D721Med (cell line): ENCODE measurements around the gene SLAMF8.

Experiments
- DNase-seq: peaks from one replicate; pipeline ENCODE4 v3.0.0; 2011; ENCODE audit warnings: low spot score; ENCODE audit not compliant: insufficient read length
- FAIRE-seq: peaks from 2 replicates; lab custom pipeline; 2011; peaks lifted over from hg19 to GRCh38; lab: Jason Lieb, UNC
- CTCF ChIP-seq: IDR thresholded peaks from 2 replicates; pipeline ENCODE4 v1.5.1; 2012; ENCODE audit warnings: mild to moderate bottlenecking, control low read depth; ENCODE audit not compliant: insufficient read depth; ENCODE audit errors: missing control alignments

SLAMF8 gene

DNA sequence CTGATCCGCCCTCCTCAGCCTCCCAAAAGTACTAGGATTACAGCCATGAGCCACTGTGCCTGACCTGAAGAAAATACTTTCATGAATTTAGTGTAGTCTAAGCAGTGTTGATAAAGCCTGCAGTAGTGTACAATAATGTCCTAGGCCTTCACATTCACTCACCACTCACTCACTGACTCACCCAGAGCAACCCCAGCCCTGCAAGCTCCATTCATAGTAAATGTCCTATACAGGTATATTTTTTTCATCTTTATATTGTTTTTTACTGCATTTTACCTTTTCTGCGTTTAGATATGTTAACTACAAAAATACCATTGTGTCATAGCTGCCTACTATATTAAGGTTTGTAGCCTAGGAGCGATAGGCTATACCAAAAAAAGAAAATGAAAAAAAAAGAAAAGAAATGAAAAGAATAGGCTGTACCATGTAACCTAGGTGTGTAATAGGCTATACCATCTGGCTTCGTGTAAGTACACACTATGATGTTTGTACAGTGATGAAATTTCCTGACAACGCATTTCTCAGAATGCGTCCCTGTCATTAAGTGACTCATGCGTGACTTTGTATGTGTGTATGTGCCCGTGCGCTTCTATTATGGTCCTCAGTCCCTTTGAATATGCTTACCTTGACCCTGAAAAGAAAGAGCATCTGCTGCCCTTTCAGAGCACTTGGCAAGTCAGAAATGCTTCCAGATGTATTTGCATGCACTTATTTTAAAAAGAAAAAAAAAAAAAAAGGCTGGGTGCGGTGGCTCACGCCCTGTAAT, 9.2 kb upstream of the SLAMF8 start:
- TF ChIP-seq CTCF: no peak
- no peak for FAIRE-seq
- no peak for DNase-seq

GRCh38 chr1:159821171-159821867, 5.4 kb upstream of the SLAMF8 start:
- no peak for FAIRE-seq
- TF ChIP-seq CTCF: peak; percentile 74
- no peak for DNase-seq

DNA sequence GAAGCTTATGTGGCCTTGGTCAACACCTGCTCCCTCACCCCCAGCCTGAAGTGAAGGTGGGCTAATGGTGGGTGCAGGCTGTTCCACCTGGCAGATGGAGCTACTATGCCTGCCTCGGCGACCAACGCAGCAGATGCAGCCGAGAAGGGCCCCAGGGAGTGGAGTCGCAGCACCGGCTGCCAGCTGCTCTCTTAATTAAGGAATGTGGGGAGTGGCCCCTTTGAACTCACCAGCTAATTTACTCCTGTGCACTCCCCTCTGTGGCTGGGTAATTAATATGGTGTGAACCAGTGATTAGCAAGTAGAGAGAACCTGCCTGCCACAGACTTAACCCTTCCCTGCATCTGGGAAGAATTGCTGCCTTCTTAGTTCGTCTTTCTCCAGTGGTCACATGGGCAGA, 3.3 kb upstream of the SLAMF8 start:
- FAIRE-seq: peak; percentile 32
- DNase-seq: peak; percentile 89
- TF ChIP-seq CTCF: no peak

DNA sequence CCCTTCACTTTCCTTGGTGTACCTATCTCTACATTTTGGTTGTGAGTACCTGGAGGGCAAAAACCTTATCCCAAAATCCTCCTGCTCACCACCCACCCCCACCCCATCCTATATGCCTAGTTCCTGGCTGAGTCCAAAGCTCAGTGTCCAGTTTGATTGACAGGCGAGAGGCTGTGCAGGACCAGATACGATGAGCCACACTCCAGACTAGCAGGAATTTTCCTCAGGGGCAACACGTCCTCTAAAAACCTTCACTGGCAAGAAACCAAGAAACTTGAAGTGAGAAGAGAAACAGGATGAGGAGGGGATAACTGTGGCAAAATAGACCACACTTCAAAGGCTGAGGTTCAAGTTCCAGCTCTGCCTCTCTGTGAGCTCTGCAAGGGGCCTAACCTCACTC, 1.1 kb upstream of the SLAMF8 start:
- DNase-seq (no peak), FAIRE-seq (no peak)
- TF ChIP-seq CTCF: no peak

GRCh38 chr1:159827102-159827490, 423 bp downstream of the SLAMF8 start:
- no peak for TF ChIP-seq CTCF
- no peak for DNase-seq
- FAIRE-seq: no peak

DNA sequence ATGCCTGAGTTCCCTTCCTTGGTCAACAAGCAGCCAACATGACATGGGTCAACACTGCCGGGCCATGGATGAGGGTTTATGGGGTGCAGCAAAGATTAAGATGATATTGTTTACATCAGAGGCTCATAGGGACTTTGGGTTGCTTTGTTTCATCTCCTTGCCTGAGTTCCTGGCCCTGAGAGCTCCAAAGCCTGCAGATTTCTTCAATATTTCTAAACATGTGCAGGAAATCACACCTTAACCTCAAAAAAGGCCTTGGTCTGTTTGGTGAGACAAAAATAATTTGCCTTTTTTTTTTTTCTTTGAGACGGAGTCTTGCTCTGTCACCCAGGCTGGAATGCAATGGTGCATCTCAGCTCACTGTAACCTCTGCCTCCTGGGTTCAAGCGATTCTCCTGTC, 876 bp downstream of the SLAMF8 start:
- TF ChIP-seq CTCF: no peak
- DNase-seq: no peak
- FAIRE-seq: no peak

- TF ChIP-seq CTCF: no peak
- DNase-seq (no peak), FAIRE-seq (no peak)
These were observed 1.5 kb downstream of the SLAMF8 start for GRCh38 chr1:159828176-159828575.
